ENCODE data around the gene RCOR2. TPM values are rescaled to one million over a fixed set of nuclear protein-coding genes. Genes with fewer than 3 reads are reported as not detected.
A peak's percentile ranks its signal among the peaks of the same experiment; 100 is the strongest.

RCOR2 gene
- total and polyA plus RNA-seq, 2 donors (not counting 1 experiment from before 2014, with no cell fraction given), result not detected

GRCh38 chr11:63937713-63938478 is 20.9 kb upstream of the RCOR2 start:
- Mint-ChIP-seq H3K9me3 (ENCODE audit: insufficient read depth) (no peaks in the 10 kb centered on the region), H3K27ac (peak overlapping the region; percentile 76), H3K4me1 (peaks cover 30% of the 10 kb centered on the region), H3K27me3 (no peaks in the 10 kb centered on the region), H3K4me3 (peak overlapping the region; percentile 88)
- Histone ChIP-seq H3K36me3 (replicated peaks in 1 of 2; ENCODE audit: control extremely low read depth in 1 of 2, control insufficient read depth in 1 of 2, extremely low read depth in 1 of 2, insufficient read depth in 2 of 2, low read length in 1 of 2) (no peaks in the 10 kb centered on the region), H3K79me2 (ENCODE audit: control insufficient read depth, insufficient read depth, low read length) (peaks cover 25% of the 10 kb centered on the region), H3K9me3 (ENCODE audit: control extremely low read depth in 1 of 3, control insufficient read depth in 2 of 3, insufficient read depth in 1 of 3, low read length in 2 of 3) (no peaks in the 10 kb centered on the region), H4K20me1 (ENCODE audit: control insufficient read depth, insufficient read depth, low read length, poor library complexity, severe bottlenecking) (peaks cover 1% of the 10 kb centered on the region), H3K9ac (ENCODE audit: low read length) (peak overlapping the region; percentile 82), H3K27me3 (replicated peaks in 1 of 4; ENCODE audit: control extremely low read depth in 1 of 4, control insufficient read depth in 3 of 4, insufficient read depth in 4 of 4, low read length in 3 of 4) (no peaks in the 10 kb centered on the region), H3K4me1 (ENCODE audit: control insufficient read depth in 2 of 2, insufficient read depth in 2 of 2, low read length in 2 of 2) (peaks cover 27 to 31% of the 10 kb centered on the region in 2 donors), H2AFZ (ENCODE audit: insufficient read depth, low read depth, low read length, poor library complexity, severe bottlenecking) (peak overlapping the region; percentile 91), H3K4me2 (replicated peaks; ENCODE audit: low read depth, low read length, poor library complexity, severe bottlenecking) (peak overlapping the region; percentile 97), H3K4me3 (ENCODE audit: control extremely low read depth in 1 of 5, extremely low read depth in 1 of 5, insufficient read depth in 1 of 5, low read depth in 2 of 5, low read length in 4 of 5) (peak overlapping the region; percentile 65 to 86 (median 72)), H3K27ac (ENCODE audit: low read length in 2 of 2) (peak overlapping the region; percentile 33 to 62)
- ChIA-PET POLR2A (interaction anchor here (1.1 kb wide), 1 partner anchor 99 kb away, joined by 9 read pairs; the partner anchor contains the start of gene MARK2), CTCF (interaction anchor here (0.8 to 2.5 kb wide), 6 partner anchors 17 to 102 kb away, joined by 3 to 10 read pairs (median 5); partner anchors contain the start of gene MARK2)
- TF ChIP-seq CTCF (IDR thresholded peaks at IDR 0.05) (no peak), EZH2 (IDR thresholded peaks at IDR 0.05; ENCODE audit: borderline replicate concordance, insufficient read depth, low read depth, low read length, poor library complexity, severe bottlenecking) (no peak)
- WGBS (ENCODE audit: insufficient coverage), result 24% methylated on average over 25 of the region's 30 CpGs
- ATAC-seq (ENCODE audit: low read depth) (peak; percentile 6), DNase-seq (no peak)
- intact Hi-C loops (cut with micrococcal nuclease), result loop anchor here (1.0 to 5.0 kb wide), 7 partner anchors 20 to 371 kb away; partner anchors contain the start of genes COX8A and ZFTA

- H4K20me1 ChIP-seq (ENCODE audit: control insufficient read depth, insufficient read depth, low read length, poor library complexity, severe bottlenecking), result no peaks in the 10 kb centered on the region
- H3K4me1 ChIP-seq (ENCODE audit: control insufficient read depth in 2 of 2, insufficient read depth in 2 of 2, low read length in 2 of 2), result peaks cover 4 to 7% of the 10 kb centered on the region in 2 donors
- Mint-ChIP-seq H3K9me3 (ENCODE audit: insufficient read depth) (no peaks in the 10 kb centered on the region), H3K27ac (no peak overlapping the region), H3K4me3 (no peak overlapping the region), H3K4me1 (peaks cover 4% of the 10 kb centered on the region), H3K27me3 (peaks cover 3% of the 10 kb centered on the region)
- no peak overlapping the region for H2AFZ ChIP-seq (ENCODE audit: insufficient read depth, low read depth, low read length, poor library complexity, severe bottlenecking)
- intact Hi-C loops (cut with micrococcal nuclease), result no loop called here
- H3K27ac ChIP-seq (ENCODE audit: low read length in 2 of 2), result no peak overlapping the region
- WGBS (ENCODE audit: insufficient coverage), result 100% methylated on average over 1 of the region's 1 CpG
- DNase-seq (no peak), ATAC-seq (ENCODE audit: low read depth) (no peak)
- POLR2A ChIA-PET, result no interaction called here
- no peak overlapping the region for H3K9ac ChIP-seq (ENCODE audit: low read length)
- no peaks in the 10 kb centered on the region for H3K36me3 ChIP-seq (replicated peaks in 1 of 2; ENCODE audit: control extremely low read depth in 1 of 2, control insufficient read depth in 1 of 2, extremely low read depth in 1 of 2, insufficient read depth in 2 of 2, low read length in 1 of 2)
- H3K27me3 ChIP-seq (replicated peaks in 1 of 4; ENCODE audit: control extremely low read depth in 1 of 4, control insufficient read depth in 3 of 4, insufficient read depth in 4 of 4, low read length in 3 of 4), result no peaks in the 10 kb centered on the region
- H3K4me3 ChIP-seq (ENCODE audit: control extremely low read depth in 1 of 5, extremely low read depth in 1 of 5, insufficient read depth in 1 of 5, low read depth in 2 of 5, low read length in 4 of 5), result no peak overlapping the region
- no peaks in the 10 kb centered on the region for H3K9me3 ChIP-seq (ENCODE audit: control extremely low read depth in 1 of 3, control insufficient read depth in 2 of 3, insufficient read depth in 1 of 3, low read length in 2 of 3)
- no peaks in the 10 kb centered on the region for H3K79me2 ChIP-seq (ENCODE audit: control insufficient read depth, insufficient read depth, low read length)
- TF ChIP-seq CTCF (IDR thresholded peaks at IDR 0.05), result no peak
- no peak for TF ChIP-seq EZH2 (IDR thresholded peaks at IDR 0.05; ENCODE audit: borderline replicate concordance, insufficient read depth, low read depth, low read length, poor library complexity, severe bottlenecking)
- CTCF ChIA-PET, result interaction anchor here (1.9 kb wide), 1 partner anchor 89 kb away, joined by 6 read pairs; no protein-coding TSS in a partner anchor
- no peak overlapping the region for H3K4me2 ChIP-seq (replicated peaks; ENCODE audit: low read depth, low read length, poor library complexity, severe bottlenecking)
Measured at GRCh38 chr11:63933459-63933858, 16.5 kb upstream of the RCOR2 start.
